CD14-positive monocyte (primary cell): ENCODE measurements around the gene SEMA6D. TPM values are rescaled to one million over a fixed set of nuclear protein-coding genes. Genes with fewer than 3 reads are reported as not detected.

Experiments
- DNase-seq, 3 donors: peaks; one replicate each; pipeline ENCODE4 v3.0.0-alpha.2; 2011 to 2022
- H2AFZ ChIP-seq: 2 replicates; pipeline ENCODE4 v1.6.0; 2012; ENCODE audit warnings: mild to moderate bottlenecking, low read depth, low read length, inconsistent platforms; ENCODE audit not compliant: insufficient read depth, poor library complexity, severe bottlenecking
- H3K27ac ChIP-seq, 2 donors: 1 replicate in 1 of 2; 2 replicates in 1 of 2; pipeline ENCODE4 v1.5.1; 2012 to 2013; ENCODE audit warnings: low read length in 2 of 2, control low read depth in 1 of 2, inconsistent platforms in 1 of 2, low read depth in 1 of 2, mild to moderate bottlenecking in 1 of 2
- H3K27me3 ChIP-seq, 2 donors: one replicate each; pipeline versions ENCODE4 v1.6.0 to v1.6.1; 2011 to 2013; ENCODE audit warnings: low read length in 2 of 2; ENCODE audit not compliant: control insufficient read depth in 2 of 2, insufficient read depth in 2 of 2
- H3K36me3 ChIP-seq, 2 donors: replicated peaks in 1 of 2; 1 replicate in 1 of 2; 2 replicates in 1 of 2; pipeline versions ENCODE4 v1.5.1 to v1.6.1; 2012 to 2013; ENCODE audit warnings: low read length in 2 of 2, control low read depth in 1 of 2, inconsistent platforms in 1 of 2, mild to moderate bottlenecking in 1 of 2; ENCODE audit not compliant: insufficient read depth in 2 of 2, control insufficient read depth in 1 of 2
- H3K4me1 ChIP-seq, 2 donors: 1 replicate in 1 of 2; 2 replicates in 1 of 2; pipeline versions ENCODE4 v1.5.1 to v1.6.1; 2012 to 2013; ENCODE audit warnings: low read length in 2 of 2, control low read depth in 1 of 2, inconsistent platforms in 1 of 2, mild to moderate bottlenecking in 1 of 2, moderate library complexity in 1 of 2; ENCODE audit not compliant: insufficient read depth in 2 of 2, control insufficient read depth in 1 of 2
- H3K4me2 ChIP-seq: replicated peaks from 2 replicates; pipeline ENCODE3; 2012; ENCODE audit warnings: low read length, moderate library complexity, mild to moderate bottlenecking; ENCODE audit not compliant: poor library complexity, severe bottlenecking; ENCODE audit errors: extremely low read depth
- H3K4me3 ChIP-seq, 3 experiments: fragments of 200-600 bp in 1 of 3; sonication (generic) in 1 of 3; replicated peaks in 1 of 3; 1 replicate in 2 of 3; 2 replicates in 1 of 3; pipeline ENCODE4 v1.5.1; 2011 to 2013; ENCODE audit warnings: low read length in 3 of 3, mild to moderate bottlenecking in 3 of 3, control low read depth in 2 of 3, low read depth in 2 of 3, inconsistent platforms in 1 of 3, moderate library complexity in 1 of 3
- H3K79me2 ChIP-seq: 2 replicates; pipeline ENCODE4 v1.6.0; 2012; ENCODE audit warnings: mild to moderate bottlenecking, control low read depth, inconsistent platforms, low read length, moderate library complexity; ENCODE audit not compliant: insufficient read depth
- H3K9ac ChIP-seq: 2 replicates; pipeline ENCODE4 v1.6.0; 2017; ENCODE audit warnings: low read length, mild to moderate bottlenecking; ENCODE audit not compliant: insufficient read depth, poor library complexity, severe bottlenecking
- H3K9me3 ChIP-seq, 2 donors: replicated peaks in 1 of 2; 1 replicate in 1 of 2; 2 replicates in 1 of 2; pipeline versions ENCODE4 v1.5.1 to v1.6.1; 2012 to 2013; ENCODE audit warnings: low read length in 2 of 2, control low read depth in 1 of 2; ENCODE audit not compliant: control insufficient read depth in 1 of 2, insufficient read depth in 1 of 2
- H4K20me1 ChIP-seq: 2 replicates; pipeline ENCODE4 v1.6.0; 2012; ENCODE audit warnings: mild to moderate bottlenecking, low read length, control low read depth, moderate library complexity; ENCODE audit not compliant: insufficient read depth
- H3K27ac Mint-ChIP-seq, 7 donors: one replicate each; pipeline ENCODE4 v1.8.0; 2020; ENCODE audit warnings: mild to moderate bottlenecking in 7 of 7, mixed read lengths in 7 of 7, moderate library complexity in 6 of 7, inconsistent platforms in 2 of 7
- H3K27me3 Mint-ChIP-seq, 3 donors: one replicate each; pipeline ENCODE4 v1.8.0; 2021 to 2022; ENCODE audit warnings: low read depth in 3 of 3, mild to moderate bottlenecking in 3 of 3, mixed read lengths in 3 of 3, moderate library complexity in 3 of 3, inconsistent platforms in 1 of 3
- H3K36me3 Mint-ChIP-seq, 2 donors: one replicate each; pipeline ENCODE4 v1.8.0; 2020; ENCODE audit warnings: mixed read lengths in 2 of 2, inconsistent platforms in 1 of 2, mild to moderate bottlenecking in 1 of 2
- H3K4me1 Mint-ChIP-seq: one replicate; pipeline ENCODE4 v1.8.0; 2020; ENCODE audit warnings: mild to moderate bottlenecking, mixed read lengths
- H3K4me3 Mint-ChIP-seq, 2 donors: one replicate each; pipeline ENCODE4 v1.8.0; 2020; ENCODE audit warnings: mild to moderate bottlenecking in 2 of 2, mixed read lengths in 2 of 2, moderate library complexity in 1 of 2
- H3K9me3 Mint-ChIP-seq, 7 donors: one replicate each; pipeline ENCODE4 v1.8.0; 2020 to 2022; ENCODE audit warnings: mixed read lengths in 7 of 7, mild to moderate bottlenecking in 6 of 7, moderate library complexity in 6 of 7, inconsistent platforms in 2 of 7
- CTCF ChIP-seq: fragments of 200-600 bp; IDR thresholded peaks from one replicate; pipeline ENCODE4 v1.8.0; 2022; ENCODE audit warnings: antibody characterized with exemption, mild to moderate bottlenecking
- WGBS: methylation state at CpG from one replicate; pipeline ENCODE4 v1.1.5; 2013; ENCODE audit warnings: missing lambda C conversion rate; ENCODE audit not compliant: insufficient coverage; 5-methylcytosine and 5-hydroxymethylcytosine counted together
- intact Hi-C, 2 donors: fragments of 100-400 bp; cut with micrococcal nuclease; formaldehyde crosslinking; loops; one replicate each; pipeline versions ENCODE4 v1.15.0 to v1.15.1; 2023
- polyA plus RNA-seq, 3 donors: library from polyadenylated mRNA; depleted of rRNA in 1 of 3; unstranded in 2 of 3; stranded (reverse) in 1 of 3; fragments of 300-500 nt in 2 of 3; fragments of >200 nt in 1 of 3; fragmentation: Illumina TruSeq in 2 of 3; gene quantifications; 1 replicate in 2 of 3; 2 replicates in 1 of 3; pipeline ENCODE4 v1.2.3, GENCODE V29; 2012 to 2021

The SEMA6D gene
- polyA plus RNA-seq, 3 donors = not detected

- peaks cover 0 to 3% (median 0%) of the 10 kb centered on the region in 3 donors for H3K27me3 Mint-ChIP-seq
- Histone ChIP-seq H3K27me3 (peaks cover 0 to 3% of the 10 kb centered on the region in 2 donors), H4K20me1 (no peaks in the 10 kb centered on the region), H3K4me3 (no peak overlapping the region), H3K4me1 (no peaks in the 10 kb centered on the region), H3K27ac (no peak overlapping the region), H3K9ac (no peak overlapping the region), H3K9me3 (no peaks in the 10 kb centered on the region), H3K79me2 (no peaks in the 10 kb centered on the region), H3K36me3 (no peaks in the 10 kb centered on the region), H3K4me2 (no peak overlapping the region), H2AFZ (no peak overlapping the region)
- no peaks in the 10 kb centered on the region for H3K36me3 Mint-ChIP-seq
- intact Hi-C loops = no loop called here
- DNase-seq = no peak
- peaks cover 0 to 2% (median 0%) of the 10 kb centered on the region in 7 donors for H3K9me3 Mint-ChIP-seq
- H3K4me1 Mint-ChIP-seq = no peaks in the 10 kb centered on the region
- no peak for TF ChIP-seq CTCF
- H3K27ac Mint-ChIP-seq = no peak overlapping the region
- H3K4me3 Mint-ChIP-seq = no peak overlapping the region
- WGBS = 53% methylated on average over 3 of the region's 4 CpGs
These were observed 95.2 kb downstream of the SEMA6D start for GRCh38 chr15:47812470-47812999.

GRCh38 chr15:47813748-47814384 is 96.6 kb downstream of the SEMA6D start:
- H2AFZ ChIP-seq = no peak overlapping the region
- H3K4me1 Mint-ChIP-seq = no peaks in the 10 kb centered on the region
- no peak overlapping the region for H3K9ac ChIP-seq
- H3K9me3 ChIP-seq = no peaks in the 10 kb centered on the region
- no peak for DNase-seq
- 5% methylated on average over 2 of the region's 5 CpGs for WGBS
- no peak overlapping the region for H3K4me3 ChIP-seq
- no peaks in the 10 kb centered on the region for H3K4me1 ChIP-seq
- H3K27ac ChIP-seq = no peak overlapping the region
- no peaks in the 10 kb centered on the region for H4K20me1 ChIP-seq
- no peak for TF ChIP-seq CTCF
- H3K36me3 ChIP-seq = no peaks in the 10 kb centered on the region
- H3K36me3 Mint-ChIP-seq = no peaks in the 10 kb centered on the region
- peaks cover 0 to 3% of the 10 kb centered on the region in 2 donors for H3K27me3 ChIP-seq
- H3K27me3 Mint-ChIP-seq = peaks cover 0 to 2% (median 0%) of the 10 kb centered on the region in 3 donors
- intact Hi-C loops = no loop called here
- H3K4me3 Mint-ChIP-seq = no peak overlapping the region
- no peaks in the 10 kb centered on the region for H3K79me2 ChIP-seq
- H3K27ac Mint-ChIP-seq = no peak overlapping the region
- H3K9me3 Mint-ChIP-seq = peaks cover 0 to 2% (median 0%) of the 10 kb centered on the region in 7 donors
- H3K4me2 ChIP-seq = no peak overlapping the region
